ENCODE measurements around the gene AVP.
A peak's percentile ranks its signal among the peaks of the same experiment; 100 is the strongest.
"Not testable (repeated sequence)": the region's sequence is repeated elsewhere in the genome, so short reads cannot be mapped to it uniquely, and the experiment has no call there.

AVP gene

GRCh38 chr20:3084283-3084985 is at the start of gene AVP:
Gene AVP, minus strand, starts transcription at chr20:3084724. Its CDS starts 50 bp downstream, at chr20:3084674.
- DNase-seq = no peak

- DNase-seq = no peak
Observed at GRCh38 chr20:3134151-3134550, 49.6 kb upstream of the AVP start.

GRCh38 chr20:3133155-3133554 is 48.6 kb upstream of the AVP start:
- DNase-seq = no peak

GRCh38 chr20:3130051-3130600 is 45.6 kb upstream of the AVP start:
- no peak for DNase-seq

- DNase-seq = no peak
Observed at GRCh38 chr20:3129094-3129493, 44.6 kb upstream of the AVP start.

GRCh38 chr20:3128275-3128984 is 43.9 kb upstream of the AVP start:
- no peak for DNase-seq

GRCh38 chr20:3126527-3126859 is 42.0 kb upstream of the AVP start:
- DNase-seq = no peak

GRCh38 chr20:3125776-3126526 is 41.4 kb upstream of the AVP start:
- DNase-seq = not testable (repeated sequence)

- not testable (repeated sequence) for DNase-seq
Observed at GRCh38 chr20:3124773-3125560, 40.4 kb upstream of the AVP start.

- not testable (repeated sequence) for DNase-seq
Observed at GRCh38 chr20:3124163-3124562, 39.6 kb upstream of the AVP start.

- DNase-seq = no peak
Observed at GRCh38 chr20:3123542-3123941, 39.0 kb upstream of the AVP start.

GRCh38 chr20:3121955-3122610 is 37.6 kb upstream of the AVP start:
- DNase-seq = no peak

- DNase-seq = no peak
Observed at GRCh38 chr20:3121271-3121911, 36.9 kb upstream of the AVP start.

GRCh38 chr20:3119044-3119443 is 34.5 kb upstream of the AVP start:
- DNase-seq = no peak

- DNase-seq = not testable (repeated sequence)
Observed at GRCh38 chr20:3117839-3118379, 33.4 kb upstream of the AVP start.

GRCh38 chr20:3116341-3116740 is 31.8 kb upstream of the AVP start:
- DNase-seq = no peak

- peak; percentile 55 for DNase-seq
Observed at GRCh38 chr20:3115190-3116107, 30.9 kb upstream of the AVP start.

- DNase-seq = no peak
Observed at GRCh38 chr20:3111995-3112394, 27.5 kb upstream of the AVP start.

- no peak for DNase-seq
Observed at GRCh38 chr20:3111507-3111906, 27.0 kb upstream of the AVP start.

Measured in NCI-H1092 (cell line).